GM12878 (cell line): Measurements from ENCODE around the gene HMMR. TPM values are rescaled to one million over a fixed set of nuclear protein-coding genes. Genes with fewer than 3 reads are reported as not detected.

Experiments used
- FOXM1 ChIP-seq: IDR thresholded peaks from 2 replicates; pipeline ENCODE4 v1.6.1; 2012; ENCODE audit warnings: low read depth, mild to moderate bottlenecking, inconsistent platforms, low read length, moderate library complexity
- HDAC6 ChIP-seq: fragments of 200-600 bp; sonication (generic); IDR thresholded peaks from one replicate; pipeline ENCODE4 v1.8.0; 2017; ENCODE audit warnings: antibody characterized with exemption; ENCODE audit not compliant: unreplicated experiment
- NFYA ChIP-seq: IDR thresholded peaks from 2 replicates; pipeline ENCODE4 v1.6.1; 2011; ENCODE audit warnings: low read depth, mild to moderate bottlenecking, low read length, improper control_type of control experiment, borderline replicate concordance
- PML ChIP-seq: IDR thresholded peaks from 2 replicates; pipeline ENCODE4 v1.6.1; 2012; ENCODE audit warnings: low read length, inconsistent platforms
- POLR2AphosphoS2 ChIP-seq: IDR thresholded peaks from 2 replicates; pipeline ENCODE4 v1.6.1; 2011; ENCODE audit warnings: low read depth, mild to moderate bottlenecking, low read length, improper control_type of control experiment, moderate library complexity
- SRF ChIP-seq, 2 experiments: IDR thresholded peaks; 2 replicates each; pipeline ENCODE4 v1.6.1; 2011; ENCODE audit warnings: low read depth in 2 of 2, low read length in 2 of 2, mild to moderate bottlenecking in 1 of 2, moderate library complexity in 1 of 2
- STAT3 ChIP-seq: IDR thresholded peaks from 2 replicates; pipeline ENCODE4 v1.6.1; 2011; ENCODE audit warnings: low read depth, low read length, improper control_type of control experiment
- SUZ12 ChIP-seq: fragments of 200-600 bp; sonication (generic); IDR thresholded peaks from one replicate; pipeline ENCODE4 v1.6.1; 2018; ENCODE audit warnings: antibody characterized with exemption, mild to moderate bottlenecking; ENCODE audit not compliant: unreplicated experiment
- YBX1 ChIP-seq: fragments of 450-650 bp; IDR thresholded peaks from 2 replicates; pipeline ENCODE4 v1.6.1; 2016; ENCODE audit warnings: antibody characterized with exemption
- YY1 ChIP-seq: IDR thresholded peaks from 2 replicates; pipeline ENCODE4 v1.6.1; 2011; ENCODE audit warnings: low read depth, mild to moderate bottlenecking, low read length
- ZNF207 ChIP-seq: fragments of 450-650 bp; IDR thresholded peaks from 2 replicates; pipeline ENCODE4 v1.6.1; 2014; ENCODE audit warnings: antibody characterized with exemption, mild to moderate bottlenecking, borderline replicate concordance
- polyA plus RNA-seq, 11 experiments: library from polyadenylated mRNA; depleted of rRNA in 4 of 11; unstranded in 6 of 11; stranded (reverse) in 5 of 11; fragments of >200 nt; fragmentation: Nextera tagmentation in 4 of 11; fragmentation: Illumina TruSeq in 1 of 11; extraction: Ambion mirVana in 4 of 11; extraction: Trizol in 1 of 11; gene quantifications; 1 replicate in 1 of 11; 2 replicates in 10 of 11; pipeline versions ENCODE4 v1.2.1 to v1.2.3, GENCODE V29; 2011 to 2016; ENCODE audit warnings: inconsistent platforms in 2 of 11, missing spikeins in 2 of 11, low read depth in 1 of 11
- total RNA-seq, 4 experiments: library from RNA; depleted of rRNA in 3 of 4; stranded (reverse); fragments of >200 nt in 3 of 4; fragmentation: Illumina TruSeq in 1 of 4; extraction: Trizol in 1 of 4; gene quantifications; 2 replicates each; pipeline versions ENCODE4 v1.2.1 to v1.2.3, GENCODE V29; 2013 to 2021
- TF ChIP-seq, protein P1 (sequence below): fragments of 450-650 bp; IDR thresholded peaks from 2 replicates; pipeline ENCODE4 v1.6.1; 2017; ENCODE audit warnings: mild to moderate bottlenecking, moderate library complexity
- TF ChIP-seq, protein P2 (sequence below): IDR thresholded peaks from 2 replicates; pipeline ENCODE4 v1.6.1; 2011; ENCODE audit warnings: low read depth, mild to moderate bottlenecking, low read length, moderate library complexity, borderline replicate concordance; ENCODE audit errors: extremely low read depth
- TF ChIP-seq, protein P3 (sequence below): fragments of 450-650 bp; IDR thresholded peaks from 2 replicates; pipeline ENCODE4 v1.6.1; 2018; ENCODE audit warnings: borderline replicate concordance, mild to moderate bottlenecking; ENCODE audit not compliant: partially characterized antibody
- TF ChIP-seq, protein P4 (sequence below): IDR thresholded peaks from 2 replicates; pipeline ENCODE4 v1.6.1; 2012; ENCODE audit warnings: low read depth, low read length, improper control_type of control experiment
- TF ChIP-seq, protein P5 (sequence below): fragments of 450-650 bp; formaldehyde crosslinking; IDR thresholded peaks from 2 replicates; pipeline ENCODE4 v1.4.0; 2020; ENCODE audit warnings: mild to moderate bottlenecking, moderate library complexity

HMMR gene
- total and polyA plus RNA-seq, 10 of the 15 experiments (the other 5 are each of a cell fraction or from before 2014, with no cell fraction given), result 44.1 to 122 (median 64.2) TPM

DNA sequence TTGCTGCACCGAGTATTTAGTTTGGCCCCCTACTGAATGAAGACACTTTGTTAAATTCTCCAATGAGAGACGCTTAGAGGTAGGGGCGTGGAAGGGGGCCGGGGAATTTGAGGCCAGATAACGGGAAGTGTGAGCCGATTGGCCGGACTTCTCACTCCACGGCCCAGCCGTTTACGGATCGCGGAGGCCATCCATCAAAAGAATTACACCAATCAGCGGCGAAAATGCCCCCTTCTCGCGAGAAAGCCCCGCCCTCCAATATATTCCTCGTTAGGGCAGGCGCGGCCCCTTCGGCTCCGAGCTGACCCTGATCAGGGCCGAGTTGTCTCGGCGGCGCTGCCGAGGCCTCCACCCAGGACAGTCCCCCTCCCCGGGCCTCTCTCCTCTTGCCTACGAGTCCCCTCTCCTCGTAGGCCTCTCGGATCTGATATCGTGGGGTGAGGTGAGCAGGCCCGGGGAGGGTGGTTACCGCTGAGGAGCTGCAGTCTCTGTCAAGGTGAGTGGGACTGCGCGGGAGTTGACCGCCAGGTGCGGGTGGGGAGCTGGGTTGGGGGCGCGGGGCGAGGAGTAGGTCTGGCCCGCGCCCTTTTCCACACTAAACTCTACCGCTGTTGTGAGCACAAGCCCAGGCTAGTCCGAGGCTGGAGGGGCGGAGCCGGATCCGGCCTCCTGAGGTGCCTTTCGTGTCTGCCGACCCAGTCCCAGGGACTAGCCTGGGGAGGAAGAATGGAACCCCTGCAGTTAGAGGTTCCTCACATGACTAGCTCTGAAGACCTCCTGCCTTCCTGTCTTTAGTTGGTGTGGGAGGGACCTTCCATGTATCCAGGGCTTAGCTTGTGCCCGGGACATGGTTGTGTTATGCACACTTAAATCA is 22.9 kb upstream of the HMMR start, which contains the start of gene CCNG1 (continued):
- TF ChIP-seq, protein P1, sequence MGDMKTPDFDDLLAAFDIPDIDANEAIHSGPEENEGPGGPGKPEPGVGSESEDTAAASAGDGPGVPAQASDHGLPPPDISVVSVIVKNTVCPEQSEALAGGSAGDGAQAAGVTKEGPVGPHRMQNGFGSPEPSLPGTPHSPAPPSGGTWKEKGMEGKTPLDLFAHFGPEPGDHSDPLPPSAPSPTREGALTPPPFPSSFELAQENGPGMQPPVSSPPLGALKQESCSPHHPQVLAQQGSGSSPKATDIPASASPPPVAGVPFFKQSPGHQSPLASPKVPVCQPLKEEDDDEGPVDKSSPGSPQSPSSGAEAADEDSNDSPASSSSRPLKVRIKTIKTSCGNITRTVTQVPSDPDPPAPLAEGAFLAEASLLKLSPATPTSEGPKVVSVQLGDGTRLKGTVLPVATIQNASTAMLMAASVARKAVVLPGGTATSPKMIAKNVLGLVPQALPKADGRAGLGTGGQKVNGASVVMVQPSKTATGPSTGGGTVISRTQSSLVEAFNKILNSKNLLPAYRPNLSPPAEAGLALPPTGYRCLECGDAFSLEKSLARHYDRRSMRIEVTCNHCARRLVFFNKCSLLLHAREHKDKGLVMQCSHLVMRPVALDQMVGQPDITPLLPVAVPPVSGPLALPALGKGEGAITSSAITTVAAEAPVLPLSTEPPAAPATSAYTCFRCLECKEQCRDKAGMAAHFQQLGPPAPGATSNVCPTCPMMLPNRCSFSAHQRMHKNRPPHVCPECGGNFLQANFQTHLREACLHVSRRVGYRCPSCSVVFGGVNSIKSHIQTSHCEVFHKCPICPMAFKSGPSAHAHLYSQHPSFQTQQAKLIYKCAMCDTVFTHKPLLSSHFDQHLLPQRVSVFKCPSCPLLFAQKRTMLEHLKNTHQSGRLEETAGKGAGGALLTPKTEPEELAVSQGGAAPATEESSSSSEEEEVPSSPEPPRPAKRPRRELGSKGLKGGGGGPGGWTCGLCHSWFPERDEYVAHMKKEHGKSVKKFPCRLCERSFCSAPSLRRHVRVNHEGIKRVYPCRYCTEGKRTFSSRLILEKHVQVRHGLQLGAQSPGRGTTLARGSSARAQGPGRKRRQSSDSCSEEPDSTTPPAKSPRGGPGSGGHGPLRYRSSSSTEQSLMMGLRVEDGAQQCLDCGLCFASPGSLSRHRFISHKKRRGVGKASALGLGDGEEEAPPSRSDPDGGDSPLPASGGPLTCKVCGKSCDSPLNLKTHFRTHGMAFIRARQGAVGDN, result peak; percentile 63; the same call in 1 of the 2 replicates
- TF ChIP-seq SUZ12 (no peak), HDAC6 (peak; percentile 55), NFYA (peak; percentile 86), POLR2AphosphoS2 (peak; percentile 98), YY1 (peak; percentile 50; the same call in 1 of the 2 replicates), ZNF207 (no peak), SRF (IDR thresholded peaks at IDR 0.05; ENCODE audit: low read depth in 2 of 2, low read length in 2 of 2) (0 out of 4 replicates have a peak, but pooled peaks of 1 of the 2 experiments have one; percentile 13), STAT3 (no peak), PML (peak; percentile 97), FOXM1 (0 out of 2 replicates have a peak, but pooled peaks have one; percentile 4), YBX1 (no peak)
- TF ChIP-seq, protein P2, sequence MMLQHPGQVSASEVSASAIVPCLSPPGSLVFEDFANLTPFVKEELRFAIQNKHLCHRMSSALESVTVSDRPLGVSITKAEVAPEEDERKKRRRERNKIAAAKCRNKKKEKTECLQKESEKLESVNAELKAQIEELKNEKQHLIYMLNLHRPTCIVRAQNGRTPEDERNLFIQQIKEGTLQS, result no peak
- TF ChIP-seq, protein P3, sequence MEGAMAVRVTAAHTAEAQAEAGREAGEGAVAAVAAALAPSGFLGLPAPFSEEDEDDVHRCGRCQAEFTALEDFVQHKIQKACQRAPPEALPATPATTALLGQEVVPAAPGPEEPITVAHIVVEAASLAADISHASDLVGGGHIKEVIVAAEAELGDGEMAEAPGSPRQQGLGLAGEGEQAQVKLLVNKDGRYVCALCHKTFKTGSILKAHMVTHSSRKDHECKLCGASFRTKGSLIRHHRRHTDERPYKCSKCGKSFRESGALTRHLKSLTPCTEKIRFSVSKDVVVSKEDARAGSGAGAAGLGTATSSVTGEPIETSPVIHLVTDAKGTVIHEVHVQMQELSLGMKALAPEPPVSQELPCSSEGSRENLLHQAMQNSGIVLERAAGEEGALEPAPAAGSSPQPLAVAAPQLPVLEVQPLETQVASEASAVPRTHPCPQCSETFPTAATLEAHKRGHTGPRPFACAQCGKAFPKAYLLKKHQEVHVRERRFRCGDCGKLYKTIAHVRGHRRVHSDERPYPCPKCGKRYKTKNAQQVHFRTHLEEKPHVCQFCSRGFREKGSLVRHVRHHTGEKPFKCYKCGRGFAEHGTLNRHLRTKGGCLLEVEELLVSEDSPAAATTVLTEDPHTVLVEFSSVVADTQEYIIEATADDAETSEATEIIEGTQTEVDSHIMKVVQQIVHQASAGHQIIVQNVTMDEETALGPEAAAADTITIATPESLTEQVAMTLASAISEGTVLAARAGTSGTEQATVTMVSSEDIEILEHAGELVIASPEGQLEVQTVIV, result peak; percentile 19
- TF ChIP-seq, protein P4, sequence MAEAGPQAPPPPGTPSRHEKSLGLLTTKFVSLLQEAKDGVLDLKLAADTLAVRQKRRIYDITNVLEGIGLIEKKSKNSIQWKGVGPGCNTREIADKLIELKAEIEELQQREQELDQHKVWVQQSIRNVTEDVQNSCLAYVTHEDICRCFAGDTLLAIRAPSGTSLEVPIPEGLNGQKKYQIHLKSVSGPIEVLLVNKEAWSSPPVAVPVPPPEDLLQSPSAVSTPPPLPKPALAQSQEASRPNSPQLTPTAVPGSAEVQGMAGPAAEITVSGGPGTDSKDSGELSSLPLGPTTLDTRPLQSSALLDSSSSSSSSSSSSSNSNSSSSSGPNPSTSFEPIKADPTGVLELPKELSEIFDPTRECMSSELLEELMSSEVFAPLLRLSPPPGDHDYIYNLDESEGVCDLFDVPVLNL, result 0 out of 2 replicates have a peak, but pooled peaks have one; percentile 30
- TF ChIP-seq, protein P5, sequence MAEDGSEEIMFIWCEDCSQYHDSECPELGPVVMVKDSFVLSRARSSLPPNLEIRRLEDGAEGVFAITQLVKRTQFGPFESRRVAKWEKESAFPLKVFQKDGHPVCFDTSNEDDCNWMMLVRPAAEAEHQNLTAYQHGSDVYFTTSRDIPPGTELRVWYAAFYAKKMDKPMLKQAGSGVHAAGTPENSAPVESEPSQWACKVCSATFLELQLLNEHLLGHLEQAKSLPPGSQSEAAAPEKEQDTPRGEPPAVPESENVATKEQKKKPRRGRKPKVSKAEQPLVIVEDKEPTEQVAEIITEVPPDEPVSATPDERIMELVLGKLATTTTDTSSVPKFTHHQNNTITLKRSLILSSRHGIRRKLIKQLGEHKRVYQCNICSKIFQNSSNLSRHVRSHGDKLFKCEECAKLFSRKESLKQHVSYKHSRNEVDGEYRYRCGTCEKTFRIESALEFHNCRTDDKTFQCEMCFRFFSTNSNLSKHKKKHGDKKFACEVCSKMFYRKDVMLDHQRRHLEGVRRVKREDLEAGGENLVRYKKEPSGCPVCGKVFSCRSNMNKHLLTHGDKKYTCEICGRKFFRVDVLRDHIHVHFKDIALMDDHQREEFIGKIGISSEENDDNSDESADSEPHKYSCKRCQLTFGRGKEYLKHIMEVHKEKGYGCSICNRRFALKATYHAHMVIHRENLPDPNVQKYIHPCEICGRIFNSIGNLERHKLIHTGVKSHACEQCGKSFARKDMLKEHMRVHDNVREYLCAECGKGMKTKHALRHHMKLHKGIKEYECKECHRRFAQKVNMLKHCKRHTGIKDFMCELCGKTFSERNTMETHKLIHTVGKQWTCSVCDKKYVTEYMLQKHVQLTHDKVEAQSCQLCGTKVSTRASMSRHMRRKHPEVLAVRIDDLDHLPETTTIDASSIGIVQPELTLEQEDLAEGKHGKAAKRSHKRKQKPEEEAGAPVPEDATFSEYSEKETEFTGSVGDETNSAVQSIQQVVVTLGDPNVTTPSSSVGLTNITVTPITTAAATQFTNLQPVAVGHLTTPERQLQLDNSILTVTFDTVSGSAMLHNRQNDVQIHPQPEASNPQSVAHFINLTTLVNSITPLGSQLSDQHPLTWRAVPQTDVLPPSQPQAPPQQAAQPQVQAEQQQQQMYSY (CRISPR knock-in tag), result no peak
